ENCODE measurements around the gene AQP12A. TPM values are rescaled to one million over a fixed set of nuclear protein-coding genes. Genes with fewer than 3 reads are reported as not detected.

The AQP12A gene
- total RNA-seq, 1 experiment from 2014 or later = not detected

GRCh38 chr2:240645346-240645745, 46.3 kb upstream of the AQP12A start (continued):
- TF ChIP-seq EZH2phosphoT487 (IDR thresholded peaks at IDR 0.05; ENCODE audit: borderline replicate concordance) = no peak

DNA sequence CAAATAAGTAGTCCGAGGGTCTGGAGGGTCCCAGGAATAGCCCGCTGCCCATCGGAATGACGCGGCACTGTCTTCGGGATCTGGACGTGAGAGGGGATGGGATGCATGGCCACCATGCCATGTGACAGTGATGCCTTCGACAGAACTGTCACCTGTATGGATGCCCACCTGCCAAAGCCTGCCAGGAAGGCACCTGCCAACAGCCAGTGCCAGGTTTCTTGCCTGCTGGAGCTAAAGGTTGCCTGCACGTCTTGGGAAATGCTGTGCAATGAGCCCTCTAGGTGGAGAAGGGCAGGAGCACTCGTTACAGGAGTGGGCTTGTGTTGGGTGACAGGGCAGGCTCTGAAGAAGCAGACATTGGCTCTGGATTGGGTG, 45.9 kb upstream of the AQP12A start:
- intact Hi-C loops (cut with micrococcal nuclease) = no loop called here

DNA sequence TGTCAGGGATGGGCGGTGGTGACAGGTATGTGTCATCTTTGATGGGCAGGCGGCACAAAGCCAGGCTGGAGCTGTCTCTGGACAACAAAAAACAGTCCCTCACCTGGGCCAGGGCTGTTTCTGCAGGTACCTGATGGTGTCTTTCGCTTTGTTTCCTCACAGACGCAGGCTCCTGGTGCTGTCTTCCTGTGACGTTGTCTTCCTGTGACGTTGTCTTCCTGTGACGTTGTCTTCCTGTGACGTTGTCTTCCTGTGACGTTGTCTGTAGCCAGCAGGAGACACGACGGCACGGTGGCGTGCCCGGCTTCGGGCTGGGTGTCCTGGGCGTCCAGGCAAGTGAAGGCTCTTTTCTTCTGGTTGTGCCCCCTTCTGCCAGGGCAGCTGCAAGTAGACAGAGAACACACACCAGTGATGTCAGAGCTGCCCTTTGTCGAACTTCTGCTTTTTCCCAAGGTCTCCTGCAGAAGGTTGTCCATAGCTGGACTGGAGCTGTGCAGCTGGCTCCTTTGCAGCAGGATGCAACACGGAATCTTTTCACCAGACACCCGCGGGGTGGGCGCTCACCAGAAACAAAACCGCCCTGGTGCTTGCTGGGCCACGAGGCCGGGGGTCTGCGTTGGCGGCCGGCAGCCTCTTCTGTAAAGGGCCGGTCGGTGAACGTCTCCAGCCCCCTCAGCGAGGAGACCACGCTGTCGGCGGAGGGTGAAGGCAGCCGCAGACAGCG, 45.3 kb upstream of the AQP12A start:
- H3K4me2 ChIP-seq (ENCODE audit: low read length) = no peak overlapping the region
- H3K9ac ChIP-seq (ENCODE audit: low read length) = no peak overlapping the region
- H3K79me2 ChIP-seq (ENCODE audit: insufficient read depth, low read length) = no peaks in the 10 kb centered on the region
- DNase-seq (ENCODE audit: low read depth, low spot score) = no peak
- ChIA-PET RAD21 (ENCODE audit: low non-redundant PET in 1 of 2, low total read pairs in 2 of 2, uncharacterized antibody in 2 of 2, unreplicated experiment in 2 of 2) (no interaction called here), CTCF (no interaction called here), POLR2A (no interaction called here)
- ATAC-seq = no peak
- peaks cover 14% of the 10 kb centered on the region for H3K27me3 ChIP-seq (ENCODE audit: insufficient read depth, low read length)
- no peaks in the 10 kb centered on the region for H3K36me3 ChIP-seq (ENCODE audit: control insufficient read depth in 1 of 2, insufficient read depth in 2 of 2, low read length in 2 of 2)
- no peaks in the 10 kb centered on the region; a peak in 1 of 4 replicates for H3K9me3 ChIP-seq (ENCODE audit: control insufficient read depth in 1 of 2, insufficient read depth in 1 of 2, low read depth in 1 of 2, low read length in 2 of 2)
- no peak overlapping the region for H2AFZ ChIP-seq (ENCODE audit: low read depth, low read length, poor library complexity, severe bottlenecking)
- H4K20me1 ChIP-seq (ENCODE audit: insufficient read depth) = no peaks in the 10 kb centered on the region
- no peak overlapping the region for H3K27ac ChIP-seq (ENCODE audit: low read depth, low read length)
- H3K4me1 ChIP-seq (ENCODE audit: control insufficient read depth in 1 of 2, insufficient read depth in 2 of 2, low read length in 2 of 2) = no peaks in the 10 kb centered on the region
- intact Hi-C loops (cut with micrococcal nuclease) = no loop called here
- no TSS peak for BruUV-seq (replicated peaks)
- no peak overlapping the region for H3K4me3 ChIP-seq (replicated peaks in 1 of 2; ENCODE audit: low read depth in 1 of 2, low read length in 2 of 2)
- no peaks in the 10 kb centered on the region for H3K9me2 ChIP-seq (ENCODE audit: insufficient read depth)
- no peak for TF ChIP-seq CEBPB (IDR thresholded peaks at IDR 0.05; ENCODE audit: low read depth)
- TF ChIP-seq, protein P1, sequence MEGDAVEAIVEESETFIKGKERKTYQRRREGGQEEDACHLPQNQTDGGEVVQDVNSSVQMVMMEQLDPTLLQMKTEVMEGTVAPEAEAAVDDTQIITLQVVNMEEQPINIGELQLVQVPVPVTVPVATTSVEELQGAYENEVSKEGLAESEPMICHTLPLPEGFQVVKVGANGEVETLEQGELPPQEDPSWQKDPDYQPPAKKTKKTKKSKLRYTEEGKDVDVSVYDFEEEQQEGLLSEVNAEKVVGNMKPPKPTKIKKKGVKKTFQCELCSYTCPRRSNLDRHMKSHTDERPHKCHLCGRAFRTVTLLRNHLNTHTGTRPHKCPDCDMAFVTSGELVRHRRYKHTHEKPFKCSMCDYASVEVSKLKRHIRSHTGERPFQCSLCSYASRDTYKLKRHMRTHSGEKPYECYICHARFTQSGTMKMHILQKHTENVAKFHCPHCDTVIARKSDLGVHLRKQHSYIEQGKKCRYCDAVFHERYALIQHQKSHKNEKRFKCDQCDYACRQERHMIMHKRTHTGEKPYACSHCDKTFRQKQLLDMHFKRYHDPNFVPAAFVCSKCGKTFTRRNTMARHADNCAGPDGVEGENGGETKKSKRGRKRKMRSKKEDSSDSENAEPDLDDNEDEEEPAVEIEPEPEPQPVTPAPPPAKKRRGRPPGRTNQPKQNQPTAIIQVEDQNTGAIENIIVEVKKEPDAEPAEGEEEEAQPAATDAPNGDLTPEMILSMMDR (IDR thresholded peaks at IDR 0.05 in 2 of 3, conservative IDR thresholded peaks at IDR 0.05 in 1 of 3; ENCODE audit: borderline replicate concordance in 1 of 3, insufficient read depth in 1 of 3, low read depth in 2 of 3, low read length in 2 of 3) = no peak
- TF ChIP-seq YY1 (IDR thresholded peaks at IDR 0.05; ENCODE audit: extremely low read depth, insufficient replicate concordance, low read depth, low read length) = no peak
- TF ChIP-seq SP1 (IDR thresholded peaks at IDR 0.05; ENCODE audit: low read depth) = no peak
- TF ChIP-seq CBX3 (IDR thresholded peaks at IDR 0.05; ENCODE audit: low read depth) = no peak
- no peak for TF ChIP-seq POLR2AphosphoS5 (IDR thresholded peaks at IDR 0.05; ENCODE audit: low read depth, low read length)
- TF ChIP-seq RAD21 (IDR thresholded peaks at IDR 0.05; ENCODE audit: low read depth) = no peak
- TF ChIP-seq EZH2phosphoT487 (IDR thresholded peaks at IDR 0.05; ENCODE audit: borderline replicate concordance) = no peak
- TF ChIP-seq, protein P2, sequence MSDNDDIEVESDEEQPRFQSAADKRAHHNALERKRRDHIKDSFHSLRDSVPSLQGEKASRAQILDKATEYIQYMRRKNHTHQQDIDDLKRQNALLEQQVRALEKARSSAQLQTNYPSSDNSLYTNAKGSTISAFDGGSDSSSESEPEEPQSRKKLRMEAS (IDR thresholded peaks at IDR 0.05) = no peak
- TF ChIP-seq ZNF274 (IDR thresholded peaks at IDR 0.05; ENCODE audit: low read depth, low read length) = no peak
- TF ChIP-seq EZH2 (IDR thresholded peaks at IDR 0.05) = no peak

More for the DNA sequence above, 45.9 kb upstream of the AQP12A start:
- BruUV-seq (replicated peaks) = no TSS peak
- Histone ChIP-seq H3K4me2 (ENCODE audit: low read length) (no peak overlapping the region), H3K4me3 (replicated peaks in 1 of 2; ENCODE audit: low read depth in 1 of 2, low read length in 2 of 2) (no peak overlapping the region), H3K4me1 (ENCODE audit: control insufficient read depth in 1 of 2, insufficient read depth in 2 of 2, low read length in 2 of 2) (no peaks in the 10 kb centered on the region), H3K9me2 (ENCODE audit: insufficient read depth) (no peaks in the 10 kb centered on the region), H3K79me2 (ENCODE audit: insufficient read depth, low read length) (no peaks in the 10 kb centered on the region), H3K36me3 (ENCODE audit: control insufficient read depth in 1 of 2, insufficient read depth in 2 of 2, low read length in 2 of 2) (no peaks in the 10 kb centered on the region), H3K9me3 (ENCODE audit: control insufficient read depth in 1 of 2, insufficient read depth in 1 of 2, low read depth in 1 of 2, low read length in 2 of 2) (no peaks in the 10 kb centered on the region), H3K27ac (ENCODE audit: low read depth, low read length) (no peak overlapping the region), H4K20me1 (ENCODE audit: insufficient read depth) (no peaks in the 10 kb centered on the region), H3K9ac (ENCODE audit: low read length) (no peak overlapping the region), H2AFZ (ENCODE audit: low read depth, low read length, poor library complexity, severe bottlenecking) (no peak overlapping the region), H3K27me3 (ENCODE audit: insufficient read depth, low read length) (peaks cover 12% of the 10 kb centered on the region)
- TF ChIP-seq ZNF274 (IDR thresholded peaks at IDR 0.05; ENCODE audit: low read depth, low read length) (no peak), EZH2phosphoT487 (IDR thresholded peaks at IDR 0.05; ENCODE audit: borderline replicate concordance) (no peak), FOSL1 (IDR thresholded peaks at IDR 0.05; ENCODE audit: low read depth) (no peak), ELF1 (IDR thresholded peaks at IDR 0.05; ENCODE audit: borderline replicate concordance, low read depth) (no peak), POLR2A (IDR thresholded peaks at IDR 0.05; ENCODE audit: borderline replicate concordance, extremely low read depth, insufficient read depth, insufficient read length) (no peak)
- DNase-seq (ENCODE audit: low read depth, low spot score) (no peak), ATAC-seq (no peak)
- CTCF ChIA-PET = no interaction called here
- RAD21 ChIA-PET (ENCODE audit: low non-redundant PET in 1 of 2, low total read pairs in 2 of 2, uncharacterized antibody in 2 of 2, unreplicated experiment in 2 of 2) = no interaction called here
- POLR2A ChIA-PET = no interaction called here

Data from HCT116 (cell line).